Neural progenitor cell (in vitro differentiated cells): ENCODE measurements around the gene TMPRSS6. TPM values are rescaled to one million over a fixed set of nuclear protein-coding genes. Genes with fewer than 3 reads are reported as not detected.

Experiments
- DNase-seq: peaks from one replicate; pipeline ENCODE4 v3.0.0-alpha.2; 2016; ENCODE audit warnings: low spot score
- H2AFZ ChIP-seq: fragments of 200-600 bp; sonication (generic); replicated peaks from 2 replicates; pipeline ENCODE4 v1.6.1; 2016; ENCODE audit warnings: antibody characterized with exemption
- H3F3A ChIP-seq: fragments of 200-600 bp; sonication (generic); 2 replicates; pipeline ENCODE4 v1.6.1; 2016; ENCODE audit warnings: antibody characterized with exemption, low read depth
- H3K27ac ChIP-seq: fragments of 200-600 bp; sonication (generic); 2 replicates; pipeline ENCODE4 v1.5.1; 2016; ENCODE audit warnings: mild to moderate bottlenecking
- H3K27me3 ChIP-seq: fragments of 200-600 bp; sonication (generic); 2 replicates; pipeline ENCODE4 v1.6.1; 2016; ENCODE audit warnings: mild to moderate bottlenecking, moderate library complexity
- H3K36me3 ChIP-seq: fragments of 200-600 bp; sonication (generic); 2 replicates; pipeline ENCODE4 v1.5.1; 2016
- H3K4me1 ChIP-seq: fragments of 200-600 bp; sonication (generic); 2 replicates; pipeline ENCODE4 v1.6.1; 2016; ENCODE audit warnings: mixed run types
- H3K4me2 ChIP-seq: fragments of 200-600 bp; sonication (generic); 2 replicates; pipeline ENCODE4 v1.6.1; 2016
- H3K4me3 ChIP-seq: fragments of 200-600 bp; sonication (generic); 2 replicates; pipeline ENCODE4 v1.5.1; 2016
- H3K79me2 ChIP-seq: fragments of 200-600 bp; sonication (generic); 2 replicates; pipeline ENCODE4 v1.6.1; 2016; ENCODE audit warnings: low read depth
- H3K9ac ChIP-seq: fragments of 200-600 bp; sonication (generic); 2 replicates; pipeline ENCODE4 v1.6.1; 2016
- H3K9me3 ChIP-seq: fragments of 200-600 bp; sonication (generic); 2 replicates; pipeline ENCODE4 v1.5.1; 2016; ENCODE audit warnings: low read depth
- H4K20me1 ChIP-seq: fragments of 200-600 bp; sonication (generic); 2 replicates; pipeline ENCODE4 v1.6.1; 2016; ENCODE audit warnings: low read depth
- H3K27ac Mint-ChIP-seq: 3 replicates; pipeline ENCODE4 v1.8.0; 2021; ENCODE audit warnings: mixed read lengths
- H3K27me3 Mint-ChIP-seq: 2 replicates; pipeline ENCODE4 v1.8.0; 2022; ENCODE audit warnings: low read depth, mild to moderate bottlenecking, inconsistent platforms, moderate library complexity, mixed read lengths; ENCODE audit not compliant: insufficient read depth
- H3K36me3 Mint-ChIP-seq: 3 replicates; pipeline ENCODE4 v1.8.0; 2021; ENCODE audit warnings: mixed read lengths
- H3K4me1 Mint-ChIP-seq: 3 replicates; pipeline ENCODE4 v1.8.0; 2021; ENCODE audit warnings: mixed read lengths
- H3K4me3 Mint-ChIP-seq: 3 replicates; pipeline ENCODE4 v1.8.0; 2021; ENCODE audit warnings: mild to moderate bottlenecking, moderate library complexity, mixed read lengths
- H3K9me3 Mint-ChIP-seq: 3 replicates; pipeline ENCODE4 v1.8.0; 2020; ENCODE audit warnings: mixed read lengths
- EZH2 ChIP-seq: fragments of 200-600 bp; sonication (generic); IDR thresholded peaks from 2 replicates; pipeline ENCODE4 v1.6.1; 2017; ENCODE audit warnings: antibody characterized with exemption, mild to moderate bottlenecking, moderate library complexity
- EZH2phosphoT487 ChIP-seq: fragments of 200-600 bp; sonication (generic); IDR thresholded peaks from 2 replicates; pipeline ENCODE4 v1.6.1; 2017; ENCODE audit warnings: antibody characterized with exemption
- total RNA-seq: library from RNA; depleted of rRNA; stranded (reverse); fragments of >200 nt; gene quantifications from 2 replicates; pipeline ENCODE4 v1.2.3, GENCODE V29; 2015; ENCODE audit warnings: low replicate concordance
- TF ChIP-seq, protein P1 (sequence below): fragments of 200-600 bp; sonication (generic); IDR thresholded peaks from 2 replicates; pipeline ENCODE4 v1.5.1; 2017; ENCODE audit warnings: antibody characterized with exemption, mild to moderate bottlenecking

TMPRSS6 gene
- not detected in 2 replicates for total RNA-seq

DNA sequence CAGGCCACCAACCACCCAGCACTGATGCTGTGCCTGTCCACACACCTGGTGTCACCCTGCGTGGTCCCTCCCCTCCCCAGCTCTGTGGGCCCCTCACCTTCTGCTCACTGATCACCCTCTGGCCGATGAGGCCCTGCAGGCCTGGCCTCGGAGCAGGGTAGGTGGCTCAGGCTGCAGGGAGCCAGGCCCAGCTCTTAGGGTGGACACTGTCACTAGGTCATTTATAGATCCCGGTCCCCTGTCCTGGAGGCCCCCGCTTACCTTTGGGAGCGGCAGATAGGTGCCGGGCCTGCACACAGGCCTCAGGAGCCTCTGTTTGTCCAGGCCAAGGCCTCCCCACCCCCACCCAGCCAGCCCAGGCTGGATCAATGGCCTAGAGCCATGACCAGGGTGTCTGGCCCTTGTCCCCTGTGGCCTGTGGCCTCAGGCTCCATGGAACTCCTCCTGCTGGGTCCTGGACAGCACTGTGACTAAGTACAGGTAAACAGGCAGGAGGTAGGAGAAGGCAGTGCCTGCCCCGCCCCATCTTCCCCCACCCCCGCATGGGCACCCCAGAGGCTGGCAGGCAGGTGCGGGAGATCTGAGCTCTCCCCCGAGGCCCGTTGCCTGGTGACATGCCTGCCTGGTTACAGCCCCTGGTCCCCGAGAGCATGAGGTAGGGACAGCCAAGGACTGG, at the start of gene TMPRSS6:
Gene TMPRSS6 (minus strand): TSS at position 472 of the 676 bp plus-strand sequence. CDS start 6,296 bp downstream, outside the sequence.
- Histone ChIP-seq H3K4me1 (peaks cover 7% of the 10 kb centered on the region), H3F3A (no peaks in the 10 kb centered on the region), H3K9me3 (no peaks in the 10 kb centered on the region), H4K20me1 (no peaks in the 10 kb centered on the region), H3K9ac (no peak within 1 kb of the TSS), H3K27ac (no peak within 1 kb of the TSS), H3K4me3 (no peak within 1 kb of the TSS), H3K4me2 (no peak within 1 kb of the TSS), H3K36me3 (no peaks in the 10 kb centered on the region), H3K79me2 (no peaks in the 10 kb centered on the region), H2AFZ (no peak within 1 kb of the TSS), H3K27me3 (no peaks in the 10 kb centered on the region)
- Mint-ChIP-seq H3K27me3 (peaks cover 15% of the 10 kb centered on the region), H3K36me3 (no peaks in the 10 kb centered on the region), H3K4me3 (no peak within 1 kb of the TSS), H3K9me3 (no peaks in the 10 kb centered on the region), H3K27ac (no peak within 1 kb of the TSS), H3K4me1 (peaks cover 8% of the 10 kb centered on the region)
- no peak for TF ChIP-seq EZH2phosphoT487
- TF ChIP-seq, protein P1, sequence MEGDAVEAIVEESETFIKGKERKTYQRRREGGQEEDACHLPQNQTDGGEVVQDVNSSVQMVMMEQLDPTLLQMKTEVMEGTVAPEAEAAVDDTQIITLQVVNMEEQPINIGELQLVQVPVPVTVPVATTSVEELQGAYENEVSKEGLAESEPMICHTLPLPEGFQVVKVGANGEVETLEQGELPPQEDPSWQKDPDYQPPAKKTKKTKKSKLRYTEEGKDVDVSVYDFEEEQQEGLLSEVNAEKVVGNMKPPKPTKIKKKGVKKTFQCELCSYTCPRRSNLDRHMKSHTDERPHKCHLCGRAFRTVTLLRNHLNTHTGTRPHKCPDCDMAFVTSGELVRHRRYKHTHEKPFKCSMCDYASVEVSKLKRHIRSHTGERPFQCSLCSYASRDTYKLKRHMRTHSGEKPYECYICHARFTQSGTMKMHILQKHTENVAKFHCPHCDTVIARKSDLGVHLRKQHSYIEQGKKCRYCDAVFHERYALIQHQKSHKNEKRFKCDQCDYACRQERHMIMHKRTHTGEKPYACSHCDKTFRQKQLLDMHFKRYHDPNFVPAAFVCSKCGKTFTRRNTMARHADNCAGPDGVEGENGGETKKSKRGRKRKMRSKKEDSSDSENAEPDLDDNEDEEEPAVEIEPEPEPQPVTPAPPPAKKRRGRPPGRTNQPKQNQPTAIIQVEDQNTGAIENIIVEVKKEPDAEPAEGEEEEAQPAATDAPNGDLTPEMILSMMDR: no peak
- TF ChIP-seq EZH2: no peak
- no peak for DNase-seq

- DNase-seq: no peak
- H3K9ac ChIP-seq: no peak overlapping the region
- Mint-ChIP-seq H3K27ac (no peak overlapping the region), H3K36me3 (no peaks in the 10 kb centered on the region), H3K9me3 (peaks cover 3% of the 10 kb centered on the region), H3K27me3 (peaks cover 7% of the 10 kb centered on the region), H3K4me3 (no peak overlapping the region), H3K4me1 (peaks cover 9% of the 10 kb centered on the region)
- TF ChIP-seq EZH2 (no peak), EZH2phosphoT487 (no peak)
- TF ChIP-seq, protein P1: no peak
- no peak overlapping the region for H3K27ac ChIP-seq
- H3K4me3 ChIP-seq: no peak overlapping the region
- no peak overlapping the region for H3K4me2 ChIP-seq
- H4K20me1 ChIP-seq: no peaks in the 10 kb centered on the region
- H3K4me1 ChIP-seq: no peaks in the 10 kb centered on the region
- no peaks in the 10 kb centered on the region for H3K36me3 ChIP-seq
- H3K79me2 ChIP-seq: no peaks in the 10 kb centered on the region
- no peak overlapping the region for H2AFZ ChIP-seq
- no peaks in the 10 kb centered on the region for H3F3A ChIP-seq
- no peaks in the 10 kb centered on the region for H3K9me3 ChIP-seq
- H3K27me3 ChIP-seq: no peaks in the 10 kb centered on the region
Observed at GRCh38 chr22:37158963-37159290, 49.4 kb upstream of the TMPRSS6 start.

DNA sequence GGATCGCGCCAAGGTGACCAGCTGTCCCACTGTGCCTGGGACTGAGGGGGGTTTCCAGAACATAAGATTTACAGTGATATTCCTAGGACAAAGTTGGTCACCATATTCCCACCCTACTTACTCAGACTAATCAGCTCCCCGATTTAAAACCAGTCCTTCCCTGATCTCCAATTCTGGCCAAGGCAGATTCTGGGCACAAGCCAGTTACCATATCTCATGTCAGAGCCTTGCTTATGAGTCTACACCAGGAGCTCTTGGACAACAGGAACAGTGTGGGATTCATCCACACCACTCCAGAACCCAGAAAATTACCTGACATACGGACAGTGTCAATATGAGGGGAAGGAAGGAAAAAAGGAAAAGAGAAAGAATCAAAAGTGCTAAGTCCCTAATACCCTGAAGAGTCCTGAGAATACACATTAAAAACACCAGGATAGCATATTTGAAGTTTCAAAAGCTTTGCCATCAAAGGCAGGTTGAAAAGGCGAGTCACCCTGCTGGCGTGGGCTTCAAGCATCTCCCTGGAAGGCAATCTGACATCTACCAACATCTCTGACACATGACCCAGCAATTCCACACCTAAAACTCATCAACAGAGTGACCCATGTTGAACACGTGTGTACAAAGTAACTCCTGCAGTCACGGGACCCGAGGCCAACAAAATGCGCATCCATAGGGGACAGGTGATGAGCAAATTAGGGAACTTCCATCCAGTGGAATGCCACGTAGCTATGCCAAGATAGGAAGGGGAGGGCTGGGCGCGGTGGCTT, 48.2 kb upstream of the TMPRSS6 start:
- Histone ChIP-seq H3K4me1 (no peaks in the 10 kb centered on the region), H3K27ac (no peak overlapping the region), H3K36me3 (no peaks in the 10 kb centered on the region), H2AFZ (no peak overlapping the region), H4K20me1 (no peaks in the 10 kb centered on the region), H3K4me2 (no peak overlapping the region), H3K4me3 (no peak overlapping the region), H3K9ac (no peak overlapping the region), H3F3A (no peaks in the 10 kb centered on the region), H3K79me2 (no peaks in the 10 kb centered on the region), H3K27me3 (no peaks in the 10 kb centered on the region), H3K9me3 (no peaks in the 10 kb centered on the region)
- Mint-ChIP-seq H3K27me3 (peaks cover 7% of the 10 kb centered on the region), H3K9me3 (peaks cover 5% of the 10 kb centered on the region), H3K4me1 (peaks cover 9% of the 10 kb centered on the region), H3K27ac (no peak overlapping the region), H3K36me3 (no peaks in the 10 kb centered on the region), H3K4me3 (no peak overlapping the region)
- TF ChIP-seq, protein P1: no peak
- no peak for TF ChIP-seq EZH2phosphoT487
- TF ChIP-seq EZH2: no peak
- DNase-seq: no peak
